Activated CD8-positive, alpha-beta memory T cell treated with anti-CD3 and anti-CD28 coated beads, Interleukin-2, amount 50 U/mL, for 1 hour (primary cell): Measurements from ENCODE around the gene PPARD.
"Not testable (repeated sequence)": the region's sequence is repeated elsewhere in the genome, so short reads cannot be mapped to it uniquely, and the experiment has no call there.

ENCODE experiments used
- DNase-seq: peaks from one replicate; pipeline ENCODE4 v3.0.0-alpha.2; 2020; ENCODE audit errors: extremely low read depth

The PPARD gene

DNA sequence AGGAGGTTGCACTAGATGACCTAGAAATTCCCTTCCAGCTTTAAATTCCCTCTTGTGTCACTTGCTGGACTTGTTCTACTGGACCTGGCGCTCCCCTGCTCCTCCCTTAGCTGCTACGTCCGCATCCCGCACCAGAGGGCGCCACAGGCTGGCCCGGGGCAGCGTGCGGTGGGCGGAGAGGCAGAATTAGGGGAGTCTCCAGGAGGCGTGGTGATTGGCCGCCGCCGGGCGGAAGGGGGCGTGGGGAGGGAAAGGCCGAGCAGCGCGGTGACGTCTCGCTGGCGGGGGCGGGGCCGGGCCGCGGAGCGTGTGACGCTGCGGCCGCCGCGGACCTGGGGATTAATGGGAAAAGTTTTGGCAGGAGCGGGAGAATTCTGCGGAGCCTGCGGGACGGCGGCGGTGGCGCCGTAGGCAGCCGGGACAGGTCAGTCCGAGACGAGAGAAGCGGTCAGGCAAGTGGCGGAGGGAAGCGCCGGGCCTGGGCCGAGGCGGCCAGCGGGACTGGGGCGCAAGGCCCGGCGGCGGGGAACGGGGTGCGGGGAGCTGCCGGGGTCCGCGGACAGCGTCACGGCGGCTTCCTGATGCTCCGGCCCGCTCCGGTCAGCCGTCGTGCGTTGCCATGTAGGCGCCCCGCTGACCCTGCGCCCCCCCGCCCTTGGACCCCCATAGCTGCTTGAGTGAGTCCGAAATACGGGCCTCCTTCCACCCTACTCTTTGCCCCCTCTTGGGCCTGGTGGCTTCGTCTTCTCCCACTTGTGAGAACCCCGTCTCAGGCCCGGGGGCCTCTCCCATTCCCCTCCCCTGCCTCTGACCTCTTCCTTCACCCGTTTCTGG lies at the start of gene PPARD:
Gene PPARD (plus strand): TSS at position 301 of the 834 bp plus-strand sequence. CDS start 68,530 bp downstream, outside the sequence.
- DNase-seq: peak; percentile 88

DNA sequence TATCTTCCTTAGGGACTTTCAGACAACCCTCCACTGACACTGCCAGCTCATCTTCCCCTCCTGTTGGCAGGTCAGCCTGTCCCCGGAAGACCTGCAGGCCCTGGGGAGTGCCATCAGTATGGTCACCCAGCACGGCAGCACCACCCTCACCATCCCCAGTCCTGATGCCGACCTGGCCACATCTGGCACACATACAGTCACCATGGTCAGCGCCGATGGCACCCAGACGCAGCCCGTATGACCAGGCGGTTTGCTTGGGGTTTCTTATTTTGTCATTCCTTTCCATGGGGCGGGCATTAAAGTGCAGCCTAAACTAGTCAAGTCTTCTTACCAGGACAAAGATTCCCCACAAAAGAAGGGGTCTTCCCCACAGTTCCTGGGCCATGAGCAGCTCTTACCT lies 48.7 kb upstream of the PPARD start:
- no peak for DNase-seq

DNA sequence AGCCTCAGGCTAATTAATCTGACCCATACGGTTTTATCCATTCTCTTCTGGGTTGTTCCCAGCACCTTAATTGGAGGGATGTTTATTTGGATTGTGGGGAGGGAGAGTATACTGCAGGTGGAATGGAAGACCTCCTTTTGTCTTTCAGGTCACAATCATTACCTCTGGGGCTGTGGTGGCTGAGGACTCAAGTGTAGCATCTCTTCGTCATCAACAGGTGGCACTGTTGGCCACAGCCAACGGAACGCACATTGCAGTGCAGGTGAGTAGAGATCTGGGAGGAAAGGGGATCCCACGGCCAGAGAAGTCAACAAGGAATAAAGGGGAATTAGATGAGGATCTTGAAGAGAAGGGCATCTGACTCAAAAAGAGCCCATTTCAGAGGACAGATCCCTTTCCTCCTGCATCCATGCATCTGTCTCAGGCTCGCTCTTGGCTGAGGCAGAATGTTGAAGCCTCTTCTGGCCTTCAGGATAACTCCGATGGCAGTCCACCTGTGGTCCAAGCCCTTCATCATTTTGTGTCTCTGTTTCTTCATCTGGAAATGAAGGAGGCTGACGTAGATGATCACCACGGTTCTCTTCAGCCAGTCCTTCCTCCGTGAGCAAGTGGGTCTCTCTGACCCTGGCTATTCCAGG lies 47.9 kb upstream of the PPARD start:
- DNase-seq: no peak

- DNase-seq: no peak
Observed at GRCh38 chr6:35295036-35295435, 47.3 kb upstream of the PPARD start.

DNA sequence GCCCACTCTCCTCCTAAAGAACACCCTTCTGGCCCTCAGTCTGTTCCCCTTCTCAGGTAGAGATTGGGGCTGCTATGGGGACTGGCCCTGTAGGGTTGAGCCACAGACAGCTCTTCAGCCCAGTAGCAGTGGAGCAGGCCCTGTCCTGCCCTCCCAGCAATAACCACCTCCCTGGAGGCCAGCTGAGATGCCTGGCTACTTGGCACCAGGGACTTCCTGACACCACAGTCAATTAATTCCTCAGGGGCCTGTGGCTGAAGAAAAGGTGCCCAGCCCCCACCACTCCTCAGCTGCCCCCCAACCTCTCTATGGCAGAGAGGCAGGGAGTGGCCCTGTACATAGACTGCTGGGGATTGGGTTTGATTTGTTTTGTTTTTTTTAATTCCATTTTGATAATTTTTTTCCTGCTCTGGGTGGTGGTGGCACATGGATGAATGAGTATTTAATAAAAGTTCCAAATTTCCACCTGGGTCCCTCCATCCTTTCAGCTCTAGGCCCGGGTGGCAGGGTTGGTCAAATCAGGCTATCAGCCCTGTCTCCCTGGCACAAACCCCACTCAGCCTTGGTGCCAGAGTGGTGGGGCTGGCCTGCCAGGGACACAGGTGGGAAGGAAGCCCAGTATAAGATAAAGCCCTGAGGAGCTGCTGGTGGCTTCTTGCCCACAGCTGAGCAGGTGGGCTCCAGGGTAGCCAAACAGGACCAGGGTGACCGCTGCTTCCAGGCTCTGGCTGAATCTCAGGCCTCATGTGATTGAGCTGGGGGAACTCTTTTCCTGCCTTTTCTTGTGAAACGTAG lies 46.6 kb upstream of the PPARD start:
- DNase-seq: no peak

DNA sequence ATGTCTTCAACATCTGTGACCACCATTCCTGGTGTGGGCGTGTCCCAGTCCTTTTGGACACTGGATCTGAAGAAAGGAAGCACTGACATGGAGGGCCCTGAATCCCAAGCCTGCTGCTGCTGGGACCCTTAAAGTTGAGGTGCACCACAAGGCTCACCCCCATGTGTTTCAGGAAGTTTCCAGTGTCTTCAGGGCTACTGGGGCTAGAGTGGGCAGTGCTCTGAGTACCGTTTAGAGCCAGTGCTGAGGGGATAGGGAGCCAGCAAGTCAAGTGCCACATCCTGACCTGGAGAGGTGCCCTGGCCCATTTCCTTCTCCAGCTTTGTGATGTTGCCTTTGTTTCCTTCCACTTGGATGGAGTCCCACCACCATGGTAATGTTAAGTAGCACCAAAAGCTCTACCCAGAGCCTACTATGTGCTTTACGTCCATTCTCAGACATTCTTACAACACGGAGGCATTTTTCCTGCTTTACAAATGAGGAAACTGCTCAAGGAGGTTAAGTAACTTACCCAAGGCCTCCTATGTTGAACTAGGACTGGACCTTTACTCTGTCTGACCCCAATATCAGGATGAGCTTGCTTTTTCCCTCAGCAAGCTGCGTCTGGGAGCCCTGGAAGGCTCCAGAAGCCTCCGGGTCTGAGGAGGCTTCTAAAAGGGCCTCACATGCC lies 45.3 kb upstream of the PPARD start:
- DNase-seq: no peak

- peak; percentile 81 for DNase-seq
Observed at GRCh38 chr6:35297601-35298481, 44.5 kb upstream of the PPARD start, which contains the start of gene DEF6. TSS of gene DEF6 (plus strand) at chr6:35297818. CDS start at chr6:35297857, 39 bp downstream.

DNA sequence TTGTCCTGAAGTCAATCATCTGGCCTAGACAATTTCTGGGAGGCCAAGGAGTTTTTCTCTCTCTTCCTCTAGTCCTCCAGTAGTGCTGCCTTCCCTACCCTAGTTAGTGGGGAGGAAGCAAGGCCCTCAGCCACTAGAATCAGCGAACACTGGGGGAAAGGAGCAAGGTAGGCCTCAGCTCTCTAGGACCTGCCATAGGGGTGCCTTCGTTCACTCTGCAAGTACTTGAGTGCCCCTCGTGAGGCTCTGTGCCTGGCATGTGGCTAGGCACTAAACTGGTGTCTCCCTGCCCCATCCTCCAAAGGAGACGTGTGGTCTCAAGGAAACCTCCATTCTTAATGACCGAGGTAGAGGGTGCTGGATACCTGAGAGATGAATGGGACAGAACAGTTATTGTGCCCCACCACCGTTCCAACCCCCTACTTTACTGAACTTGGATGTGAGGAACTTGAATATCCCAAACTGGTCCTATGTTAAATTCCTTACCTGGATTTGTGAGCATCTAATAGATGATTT lies 43.7 kb upstream of the PPARD start:
- no peak for DNase-seq

- no peak for DNase-seq
Observed at GRCh38 chr6:35299674-35300073, 42.7 kb upstream of the PPARD start.

DNA sequence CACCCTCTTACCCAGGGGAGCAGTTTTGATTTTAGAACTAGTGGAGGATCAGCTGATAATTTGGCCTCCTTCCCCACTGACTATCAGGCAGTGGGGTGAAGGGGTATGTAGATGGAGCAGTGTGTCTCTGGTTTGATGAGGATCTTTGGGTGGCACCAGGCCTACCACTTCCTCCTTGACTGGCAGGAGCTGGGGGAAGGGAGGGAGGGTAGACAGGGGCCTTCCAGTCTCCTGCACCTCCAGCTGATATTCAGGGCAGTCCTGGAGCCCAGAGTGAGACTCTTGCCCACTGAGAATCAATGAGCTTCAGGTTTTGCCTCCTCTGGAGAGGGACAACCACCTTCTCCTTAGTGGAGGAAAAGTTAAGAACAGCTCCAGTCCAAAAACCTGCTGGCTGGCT lies 41.5 kb upstream of the PPARD start:
- no peak for DNase-seq

- DNase-seq: peak; percentile 80
Observed at GRCh38 chr6:35302604-35303241, 39.6 kb upstream of the PPARD start.

DNA sequence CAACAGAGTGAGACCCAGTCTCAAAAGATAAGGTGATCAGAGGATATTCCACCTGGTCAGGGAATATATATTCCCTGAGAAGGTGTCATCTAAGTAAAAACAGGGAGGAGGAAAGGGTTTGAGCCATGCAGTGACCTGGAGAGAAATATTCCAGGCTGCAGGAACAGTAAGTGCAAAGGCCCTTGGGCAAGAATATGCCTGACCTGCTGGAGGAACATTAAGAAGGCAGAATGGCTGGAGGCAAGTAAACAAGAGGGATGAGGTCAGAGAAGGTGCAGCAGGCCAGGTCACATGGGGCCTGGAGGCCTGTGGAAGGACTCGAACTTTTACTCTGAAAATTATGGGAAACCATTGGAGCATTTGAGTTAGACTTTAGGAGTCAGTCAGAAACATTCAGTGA lies 38.1 kb upstream of the PPARD start:
- DNase-seq: no peak

DNA sequence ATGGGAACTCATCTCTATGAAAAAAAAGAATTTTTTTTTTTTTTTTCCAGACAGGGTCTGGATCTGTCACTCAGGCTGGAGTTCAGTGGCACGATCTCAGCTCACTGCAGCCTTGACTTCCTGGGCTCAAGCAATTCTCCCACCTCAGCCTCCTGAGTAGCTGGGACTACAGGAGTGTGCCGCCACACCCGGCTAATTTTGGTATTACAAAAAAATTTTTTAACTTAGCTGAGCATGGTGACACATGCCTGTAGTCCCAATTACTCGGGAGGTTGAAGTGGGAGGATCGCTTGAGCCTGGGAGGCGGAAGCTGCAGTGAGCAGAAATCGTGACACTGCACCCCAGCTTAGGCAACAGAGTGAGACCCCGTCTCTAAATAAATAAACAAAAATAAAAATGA lies 37.2 kb upstream of the PPARD start:
- DNase-seq: no peak

GRCh38 chr6:35307138-35307537 lies 35.2 kb upstream of the PPARD start:
- DNase-seq: not testable (repeated sequence)

GRCh38 chr6:35308543-35308942 lies 33.8 kb upstream of the PPARD start:
- not testable (repeated sequence) for DNase-seq

- no peak for DNase-seq
Observed at GRCh38 chr6:35309611-35310264, 32.6 kb upstream of the PPARD start.

GRCh38 chr6:35310265-35310831 lies 32.0 kb upstream of the PPARD start:
- DNase-seq: no peak

DNA sequence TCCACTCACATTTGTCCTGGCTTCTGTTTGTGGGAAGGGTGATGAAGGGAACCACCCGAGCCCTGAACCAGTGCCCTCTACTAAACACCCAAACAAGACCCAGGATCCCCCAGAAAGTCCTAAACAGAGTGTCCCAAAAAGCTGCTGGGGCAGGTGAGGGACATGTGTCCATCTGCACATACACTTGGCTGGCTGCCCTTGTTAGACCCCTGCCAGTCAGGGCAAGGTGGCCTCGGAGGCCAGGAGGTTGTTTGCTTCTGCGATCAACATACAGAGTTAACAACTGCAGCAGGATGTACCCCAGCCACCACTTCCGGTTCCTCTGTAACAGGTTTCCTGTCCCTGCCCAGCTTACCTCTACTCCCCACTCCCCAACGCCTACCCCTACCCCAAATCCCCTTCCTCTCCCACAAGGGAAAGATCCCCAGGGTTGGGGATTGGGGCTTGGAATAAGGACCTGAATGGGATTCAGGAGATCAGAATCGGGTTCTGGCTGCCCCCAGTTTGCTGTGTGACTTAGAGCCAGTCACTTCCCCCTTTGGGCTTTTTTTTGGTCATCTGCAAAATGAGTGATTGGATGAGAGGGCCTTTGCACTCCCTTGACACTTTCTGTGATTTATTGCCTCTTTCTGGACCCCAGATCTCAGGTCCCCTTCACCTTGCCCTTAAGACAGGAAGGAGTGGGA lies 30.8 kb upstream of the PPARD start:
- DNase-seq: no peak
